Measurements from ENCODE around the gene COL19A1. TPM values are rescaled to one million over a fixed set of nuclear protein-coding genes. Genes with fewer than 3 reads are reported as not detected.
"Not testable (repeated sequence)": the region's sequence is repeated elsewhere in the genome, so short reads cannot be mapped to it uniquely, and the experiment has no call there.

Gene COL19A1
- total and polyA plus RNA-seq, 4 donors = 0.09 to 4.4 (median 0.80) TPM; not detected in 1

GRCh38 chr6:69915346-69915745 is 49.0 kb downstream of the COL19A1 start:
- ATAC-seq (ENCODE audit: insufficient read depth, low FRiP score) (no peak), DNase-seq (peak in 1 of 3 donors; percentile 43)
- Histone ChIP-seq H3K27ac (ENCODE audit: low read depth in 1 of 2, low read length in 1 of 2) (no peak overlapping the region), H3K4me1 (ENCODE audit: control insufficient read depth in 5 of 5, insufficient read depth in 5 of 5, low read length in 5 of 5) (peaks cover 0 to 4% (median 0%) of the 10 kb centered on the region in 5 donors), H3K4me3 (no peak overlapping the region), H3K9me3 (ENCODE audit: control insufficient read depth in 4 of 4, insufficient read depth in 3 of 4, low read length in 3 of 4) (no peaks in the 10 kb centered on the region), H3K27me3 (ENCODE audit: control insufficient read depth in 3 of 3, insufficient read depth in 3 of 3, low read length in 2 of 3) (no peaks in the 10 kb centered on the region), H3K36me3 (ENCODE audit: control insufficient read depth in 4 of 4, insufficient read depth in 4 of 4, low read length in 4 of 4) (no peaks in the 10 kb centered on the region), H3K9ac (ENCODE audit: insufficient read depth in 1 of 2, low read length in 2 of 2) (no peak overlapping the region)
- 62 to 71% methylated on average over 2 of the region's 2 CpGs for WGBS, 2 donors
- TF ChIP-seq, protein P1, sequence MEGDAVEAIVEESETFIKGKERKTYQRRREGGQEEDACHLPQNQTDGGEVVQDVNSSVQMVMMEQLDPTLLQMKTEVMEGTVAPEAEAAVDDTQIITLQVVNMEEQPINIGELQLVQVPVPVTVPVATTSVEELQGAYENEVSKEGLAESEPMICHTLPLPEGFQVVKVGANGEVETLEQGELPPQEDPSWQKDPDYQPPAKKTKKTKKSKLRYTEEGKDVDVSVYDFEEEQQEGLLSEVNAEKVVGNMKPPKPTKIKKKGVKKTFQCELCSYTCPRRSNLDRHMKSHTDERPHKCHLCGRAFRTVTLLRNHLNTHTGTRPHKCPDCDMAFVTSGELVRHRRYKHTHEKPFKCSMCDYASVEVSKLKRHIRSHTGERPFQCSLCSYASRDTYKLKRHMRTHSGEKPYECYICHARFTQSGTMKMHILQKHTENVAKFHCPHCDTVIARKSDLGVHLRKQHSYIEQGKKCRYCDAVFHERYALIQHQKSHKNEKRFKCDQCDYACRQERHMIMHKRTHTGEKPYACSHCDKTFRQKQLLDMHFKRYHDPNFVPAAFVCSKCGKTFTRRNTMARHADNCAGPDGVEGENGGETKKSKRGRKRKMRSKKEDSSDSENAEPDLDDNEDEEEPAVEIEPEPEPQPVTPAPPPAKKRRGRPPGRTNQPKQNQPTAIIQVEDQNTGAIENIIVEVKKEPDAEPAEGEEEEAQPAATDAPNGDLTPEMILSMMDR (IDR thresholded peaks at IDR 0.05; ENCODE audit: control extremely low read depth, extremely low read depth) = no peak

GRCh38 chr6:69917834-69918233 is 51.5 kb downstream of the COL19A1 start:
- Histone ChIP-seq H3K36me3 (ENCODE audit: control insufficient read depth in 4 of 4, insufficient read depth in 4 of 4, low read length in 4 of 4) (no peaks in the 10 kb centered on the region), H3K27ac (ENCODE audit: low read depth in 1 of 2, low read length in 1 of 2) (no peak overlapping the region), H3K4me3 (no peak overlapping the region), H3K9ac (ENCODE audit: insufficient read depth in 1 of 2, low read length in 2 of 2) (no peak overlapping the region), H3K4me1 (ENCODE audit: control insufficient read depth in 5 of 5, insufficient read depth in 5 of 5, low read length in 5 of 5) (peaks cover 0 to 4% (median 0%) of the 10 kb centered on the region in 5 donors), H3K9me3 (ENCODE audit: control insufficient read depth in 4 of 4, insufficient read depth in 3 of 4, low read length in 3 of 4) (no peaks in the 10 kb centered on the region), H3K27me3 (ENCODE audit: control insufficient read depth in 3 of 3, insufficient read depth in 3 of 3, low read length in 2 of 3) (no peaks in the 10 kb centered on the region)
- WGBS, 2 donors = 76 to 87% methylated on average over 1 of the region's 1 CpG
- ATAC-seq (ENCODE audit: insufficient read depth, low FRiP score) (no peak), DNase-seq (no peak)
- TF ChIP-seq, protein P1 (IDR thresholded peaks at IDR 0.05; ENCODE audit: control extremely low read depth, extremely low read depth) = no peak

- DNase-seq (peak in 2 of 3 donors; percentile 50 to 51), ATAC-seq (ENCODE audit: insufficient read depth, low FRiP score) (no peak)
- Histone ChIP-seq H3K4me3 (no peak overlapping the region), H3K9me3 (ENCODE audit: control insufficient read depth in 4 of 4, insufficient read depth in 3 of 4, low read length in 3 of 4) (no peaks in the 10 kb centered on the region), H3K27me3 (ENCODE audit: control insufficient read depth in 3 of 3, insufficient read depth in 3 of 3, low read length in 2 of 3) (no peaks in the 10 kb centered on the region), H3K27ac (ENCODE audit: low read depth in 1 of 2, low read length in 1 of 2) (no peak overlapping the region), H3K36me3 (ENCODE audit: control insufficient read depth in 4 of 4, insufficient read depth in 4 of 4, low read length in 4 of 4) (no peaks in the 10 kb centered on the region), H3K9ac (ENCODE audit: insufficient read depth in 1 of 2, low read length in 2 of 2) (no peak overlapping the region), H3K4me1 (ENCODE audit: control insufficient read depth in 5 of 5, insufficient read depth in 5 of 5, low read length in 5 of 5) (peaks cover 0 to 4% (median 0%) of the 10 kb centered on the region in 5 donors)
- TF ChIP-seq, protein P1 (IDR thresholded peaks at IDR 0.05; ENCODE audit: control extremely low read depth, extremely low read depth) = no peak
- 62 to 75% methylated on average over 5 of the region's 5 CpGs for WGBS, 2 donors
Observed at GRCh38 chr6:69918813-69919475, 52.6 kb downstream of the COL19A1 start.

DNA sequence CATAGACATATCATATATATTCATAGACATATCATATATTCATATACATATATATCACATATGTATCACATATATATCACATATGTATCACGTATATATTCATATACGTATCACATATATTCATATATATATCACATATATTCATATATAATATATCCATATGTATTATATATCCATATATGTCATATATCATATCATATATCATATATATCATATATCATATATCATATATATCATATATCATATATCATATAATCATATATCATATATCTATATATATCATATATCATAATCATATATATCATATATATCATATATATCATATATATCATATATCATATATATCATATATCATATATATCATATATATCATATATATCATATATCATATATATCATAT is 54.7 kb downstream of the COL19A1 start:
- not testable (repeated sequence) for H3K27ac ChIP-seq (ENCODE audit: low read depth in 1 of 2, low read length in 1 of 2); H3K4me3 ChIP-seq; ATAC-seq (ENCODE audit: insufficient read depth, low FRiP score); H3K4me1 ChIP-seq (ENCODE audit: control insufficient read depth in 5 of 5, insufficient read depth in 5 of 5, low read length in 5 of 5); DNase-seq; H3K9ac ChIP-seq (ENCODE audit: insufficient read depth in 1 of 2, low read length in 2 of 2); H3K36me3 ChIP-seq (ENCODE audit: control insufficient read depth in 4 of 4, insufficient read depth in 4 of 4, low read length in 4 of 4); H3K9me3 ChIP-seq (ENCODE audit: control insufficient read depth in 4 of 4, insufficient read depth in 3 of 4, low read length in 3 of 4); H3K27me3 ChIP-seq (ENCODE audit: control insufficient read depth in 3 of 3, insufficient read depth in 3 of 3, low read length in 2 of 3)
- WGBS, 2 donors = 98 to 99% methylated on average over 2 of the region's 2 CpGs

GRCh38 chr6:69921611-69922010 is 55.3 kb downstream of the COL19A1 start:
- H3K27me3 ChIP-seq (ENCODE audit: control insufficient read depth in 3 of 3, insufficient read depth in 3 of 3, low read length in 2 of 3); H3K9ac ChIP-seq (ENCODE audit: insufficient read depth in 1 of 2, low read length in 2 of 2); H3K27ac ChIP-seq (ENCODE audit: low read depth in 1 of 2, low read length in 1 of 2); H3K36me3 ChIP-seq (ENCODE audit: control insufficient read depth in 4 of 4, insufficient read depth in 4 of 4, low read length in 4 of 4); DNase-seq; ATAC-seq (ENCODE audit: insufficient read depth, low FRiP score); H3K4me3 ChIP-seq; H3K4me1 ChIP-seq (ENCODE audit: control insufficient read depth in 5 of 5, insufficient read depth in 5 of 5, low read length in 5 of 5); H3K9me3 ChIP-seq (ENCODE audit: control insufficient read depth in 4 of 4, insufficient read depth in 3 of 4, low read length in 3 of 4): not testable (repeated sequence)
- 96 to 99% methylated on average over 22 of the region's 22 CpGs for WGBS, 2 donors
